Activated naive CD8-positive, alpha-beta T cell treated with anti-CD3 and anti-CD28 coated beads, Interleukin-2, amount 50 U/mL, for 24 hours (primary cell): ENCODE results near the gene SORCS2.

ENCODE experiments used
- ATAC-seq: fragments of 150-1000 bp; cut with Tn5 transposase; one replicate; pipeline ENCODE4 v1.10.0; 2021
- DNase-seq: peaks from one replicate; pipeline ENCODE4 v3.0.0; 2021
- H3K27ac Mint-ChIP-seq: one replicate; pipeline ENCODE4 v1.8.0; 2021; ENCODE audit warnings: mild to moderate bottlenecking, mixed read lengths
- H3K27me3 Mint-ChIP-seq: one replicate; pipeline ENCODE4 v1.8.0; 2021; ENCODE audit warnings: mixed read lengths
- H3K36me3 Mint-ChIP-seq: one replicate; pipeline ENCODE4 v1.8.0; 2021; ENCODE audit warnings: low read depth, mixed read lengths
- H3K4me1 Mint-ChIP-seq: one replicate; pipeline ENCODE4 v1.8.0; 2021; ENCODE audit warnings: mixed read lengths
- H3K4me3 Mint-ChIP-seq: one replicate; pipeline ENCODE4 v1.8.0; 2021; ENCODE audit warnings: mild to moderate bottlenecking, moderate library complexity, mixed read lengths
- H3K9me3 Mint-ChIP-seq: one replicate; pipeline ENCODE4 v1.8.0; 2021; ENCODE audit warnings: mixed read lengths

SORCS2 gene

GRCh38 chr4:7356667-7357310, 164.5 kb downstream of the SORCS2 start:
- Mint-ChIP-seq H3K27ac (no peak overlapping the region), H3K9me3 (no peaks in the 10 kb centered on the region), H3K27me3 (peaks cover 8% of the 10 kb centered on the region), H3K4me3 (no peak overlapping the region), H3K36me3 (no peaks in the 10 kb centered on the region), H3K4me1 (no peaks in the 10 kb centered on the region)
- DNase-seq (no peak), ATAC-seq (no peak)

GRCh38 chr4:7357323-7357722, 165.0 kb downstream of the SORCS2 start:
- H3K27ac Mint-ChIP-seq = no peak overlapping the region
- H3K9me3 Mint-ChIP-seq = no peaks in the 10 kb centered on the region
- H3K4me1 Mint-ChIP-seq = no peaks in the 10 kb centered on the region
- H3K27me3 Mint-ChIP-seq = peaks cover 2% of the 10 kb centered on the region
- no peak overlapping the region for H3K4me3 Mint-ChIP-seq
- H3K36me3 Mint-ChIP-seq = no peaks in the 10 kb centered on the region
- DNase-seq = no peak
- no peak for ATAC-seq

DNA sequence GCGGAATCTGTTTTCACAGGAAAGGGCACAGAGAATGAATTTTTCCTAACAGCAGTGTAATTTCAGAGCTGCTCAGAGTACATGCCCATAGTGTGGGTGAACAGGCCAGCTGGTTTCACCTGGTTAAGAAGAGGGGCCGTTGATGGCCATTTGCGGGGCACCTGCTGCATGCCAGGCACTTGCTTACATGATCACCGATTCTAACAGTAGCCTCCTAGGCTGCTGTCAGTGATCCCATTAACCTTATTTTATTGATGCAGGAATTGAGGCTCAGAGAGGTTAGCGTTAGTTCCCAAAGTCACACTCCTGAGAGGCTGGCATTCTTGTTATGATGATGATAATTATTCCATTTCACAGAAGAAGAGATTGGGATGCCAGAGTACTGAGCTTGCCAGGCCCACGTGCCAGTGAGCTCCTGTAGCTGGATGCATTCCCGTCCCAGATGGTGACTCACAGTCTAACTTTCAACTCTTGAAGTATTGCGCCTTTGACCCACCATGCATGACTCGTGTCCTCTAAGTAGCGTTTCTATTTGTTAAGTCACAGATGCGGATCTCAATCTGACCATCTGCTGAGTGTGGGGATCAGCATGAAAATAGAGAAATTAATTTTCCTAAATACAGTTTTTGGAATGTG, 165.9 kb downstream of the SORCS2 start:
- no peaks in the 10 kb centered on the region for H3K9me3 Mint-ChIP-seq

DNA sequence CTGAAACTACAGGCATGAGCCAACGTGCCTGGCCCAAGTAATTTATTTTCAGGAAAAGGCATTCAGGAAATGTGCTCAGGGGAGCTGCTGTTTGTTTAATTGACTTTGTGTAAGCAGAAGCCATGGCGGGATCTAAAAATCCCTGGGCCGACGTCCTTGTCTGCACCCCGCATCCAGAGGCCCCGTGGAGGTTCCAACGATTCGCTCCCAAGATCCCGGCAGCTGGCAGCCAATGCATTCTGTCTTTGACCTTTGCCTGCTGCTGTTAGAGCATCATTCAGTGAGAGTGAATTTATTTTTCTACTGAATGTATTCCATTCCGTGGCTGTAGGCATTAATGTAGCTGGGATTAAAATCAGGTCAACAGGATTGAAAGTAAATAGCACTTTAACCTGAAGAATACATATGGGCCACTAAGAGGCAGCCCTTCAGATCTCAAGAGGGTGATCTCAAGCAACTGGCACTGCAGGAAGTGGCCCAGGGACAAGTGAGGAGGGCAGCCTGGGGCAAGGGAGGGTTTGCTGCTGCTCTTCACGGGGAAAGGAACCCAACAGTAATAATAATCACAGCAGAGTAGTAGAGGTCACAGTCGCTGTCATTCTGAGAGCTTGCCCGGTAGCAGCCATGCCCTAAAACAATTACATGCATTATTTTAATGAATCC, 167.2 kb downstream of the SORCS2 start:
- Mint-ChIP-seq H3K4me3 (no peak overlapping the region), H3K27ac (no peak overlapping the region), H3K9me3 (peaks cover 4% of the 10 kb centered on the region), H3K36me3 (no peaks in the 10 kb centered on the region), H3K27me3 (no peaks in the 10 kb centered on the region), H3K4me1 (no peaks in the 10 kb centered on the region)
- ATAC-seq = no peak
- DNase-seq = no peak

More for the DNA sequence above, 165.9 kb downstream of the SORCS2 start:
- no peak overlapping the region for H3K4me3 Mint-ChIP-seq
- no peak overlapping the region for H3K27ac Mint-ChIP-seq
- no peaks in the 10 kb centered on the region for H3K36me3 Mint-ChIP-seq
- ATAC-seq (no peak), DNase-seq (no peak)
- no peaks in the 10 kb centered on the region for H3K27me3 Mint-ChIP-seq
- no peaks in the 10 kb centered on the region for H3K4me1 Mint-ChIP-seq

DNA sequence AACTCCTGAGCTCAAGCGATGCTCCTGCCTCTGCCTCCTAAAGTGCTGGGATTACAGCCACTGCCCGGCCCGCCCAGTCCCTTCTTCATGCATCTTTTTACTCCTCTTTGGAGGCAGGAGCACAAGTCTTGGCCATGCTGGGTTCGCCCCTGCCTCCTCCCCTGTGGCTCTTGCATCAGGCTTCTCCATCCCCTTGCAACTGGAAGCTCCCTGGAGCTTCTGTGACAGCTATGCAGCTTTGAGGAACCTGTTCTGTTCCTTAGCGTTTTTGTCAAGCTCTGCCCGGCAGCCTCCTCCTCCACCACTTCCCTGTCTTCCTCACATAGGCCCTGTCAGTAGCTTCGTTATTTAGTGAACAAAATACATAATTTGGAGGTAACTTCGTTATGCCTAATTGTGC, 168.5 kb downstream of the SORCS2 start:
- H3K27me3 Mint-ChIP-seq = no peaks in the 10 kb centered on the region
- H3K9me3 Mint-ChIP-seq = peaks cover 4% of the 10 kb centered on the region
- H3K36me3 Mint-ChIP-seq = no peaks in the 10 kb centered on the region
- DNase-seq = no peak
- no peaks in the 10 kb centered on the region for H3K4me1 Mint-ChIP-seq
- H3K27ac Mint-ChIP-seq = no peak overlapping the region
- no peak overlapping the region for H3K4me3 Mint-ChIP-seq
- ATAC-seq = no peak

DNA sequence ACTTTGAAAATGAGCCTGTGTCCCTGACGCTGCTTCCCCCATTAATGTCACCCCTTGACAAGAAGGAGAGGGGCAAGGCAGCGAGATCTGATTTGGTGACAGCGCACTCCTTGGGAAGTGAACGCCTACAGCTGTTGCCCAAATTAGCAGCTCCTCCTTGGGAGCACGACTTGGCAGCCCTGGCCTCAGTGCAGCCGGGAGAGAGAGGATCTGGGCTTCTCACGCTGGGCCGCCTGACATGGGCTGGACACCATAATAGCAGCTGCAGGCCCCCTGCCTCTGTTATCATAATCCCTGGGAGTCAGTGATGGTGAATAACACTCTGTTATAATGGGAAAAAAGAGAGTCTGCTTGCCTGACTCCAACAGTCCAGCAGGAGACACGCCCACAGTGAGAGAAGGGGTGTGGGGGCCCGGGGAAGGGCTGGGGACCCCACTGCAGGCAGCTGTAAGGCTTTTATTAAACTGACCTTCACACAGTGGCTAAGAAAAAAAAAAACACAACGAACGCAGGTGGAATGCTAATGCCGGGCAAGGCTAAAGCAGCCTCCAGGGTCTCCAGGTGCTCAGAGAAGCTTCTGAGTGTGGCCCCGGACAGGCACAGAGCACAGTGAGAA, 169.1 kb downstream of the SORCS2 start:
- Mint-ChIP-seq H3K4me1 (no peaks in the 10 kb centered on the region), H3K27ac (no peak overlapping the region), H3K4me3 (no peak overlapping the region), H3K36me3 (no peaks in the 10 kb centered on the region), H3K9me3 (peaks cover 4% of the 10 kb centered on the region), H3K27me3 (no peaks in the 10 kb centered on the region)
- DNase-seq (no peak), ATAC-seq (no peak)

- no peaks in the 10 kb centered on the region for H3K36me3 Mint-ChIP-seq
- ATAC-seq (no peak), DNase-seq (no peak)
- H3K27ac Mint-ChIP-seq = no peak overlapping the region
- peaks cover 4% of the 10 kb centered on the region for H3K9me3 Mint-ChIP-seq
- no peak overlapping the region for H3K4me3 Mint-ChIP-seq
- H3K4me1 Mint-ChIP-seq = no peaks in the 10 kb centered on the region
- no peaks in the 10 kb centered on the region for H3K27me3 Mint-ChIP-seq
Observed at GRCh38 chr4:7362341-7362740, 170.0 kb downstream of the SORCS2 start.

DNA sequence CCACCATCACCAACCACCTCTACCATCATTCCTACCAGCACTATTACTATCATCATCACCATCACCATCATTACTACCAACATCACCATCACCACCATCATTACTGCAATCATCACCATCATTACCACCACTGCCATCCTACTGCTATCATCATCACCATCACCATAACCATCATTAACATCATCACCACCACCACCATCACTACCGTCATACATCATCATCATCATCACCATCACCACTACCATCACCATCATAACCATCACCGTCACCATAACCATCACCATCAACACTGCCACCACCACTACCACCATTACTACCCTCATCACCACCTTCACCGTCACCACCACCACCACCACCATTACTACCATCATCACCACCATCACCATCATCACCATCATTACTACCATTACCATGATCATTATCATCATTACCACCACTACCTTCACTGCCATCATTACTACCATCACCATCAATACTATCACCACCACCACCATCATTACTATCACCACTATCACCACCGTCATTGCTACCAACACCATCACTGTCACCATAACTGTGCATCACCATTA, 170.6 kb downstream of the SORCS2 start:
- peaks cover 4% of the 10 kb centered on the region for H3K9me3 Mint-ChIP-seq
- DNase-seq = no peak
- H3K36me3 Mint-ChIP-seq = no peaks in the 10 kb centered on the region
- no peak for ATAC-seq
- no peak overlapping the region for H3K4me3 Mint-ChIP-seq
- H3K27ac Mint-ChIP-seq = no peak overlapping the region
- H3K27me3 Mint-ChIP-seq = no peaks in the 10 kb centered on the region
- H3K4me1 Mint-ChIP-seq = no peaks in the 10 kb centered on the region

DNA sequence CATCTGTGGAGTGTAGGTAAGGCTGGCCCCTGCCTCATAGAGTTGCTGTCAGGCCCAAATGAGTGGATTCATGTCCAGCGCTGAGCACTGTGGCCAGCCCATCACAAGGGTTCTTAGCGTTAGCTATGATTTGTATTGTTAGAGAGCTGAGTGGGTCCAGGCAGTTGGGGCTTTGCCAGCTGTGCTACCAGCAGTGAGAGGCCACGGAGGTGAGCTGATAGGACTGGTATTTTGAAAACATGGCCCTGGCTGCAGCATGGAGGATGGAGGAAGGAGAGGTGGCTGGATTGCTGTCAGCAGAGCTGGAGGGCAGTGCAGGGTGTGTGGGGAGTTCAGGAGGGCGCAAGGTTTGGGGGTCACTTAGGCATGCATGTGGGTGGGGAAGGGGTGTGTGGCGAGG, 172.6 kb downstream of the SORCS2 start:
- H3K27me3 Mint-ChIP-seq = no peaks in the 10 kb centered on the region
- no peaks in the 10 kb centered on the region for H3K4me1 Mint-ChIP-seq
- peaks cover 4% of the 10 kb centered on the region for H3K9me3 Mint-ChIP-seq
- H3K4me3 Mint-ChIP-seq = no peak overlapping the region
- no peaks in the 10 kb centered on the region for H3K36me3 Mint-ChIP-seq
- DNase-seq (no peak), ATAC-seq (no peak)
- no peak overlapping the region for H3K27ac Mint-ChIP-seq

DNA sequence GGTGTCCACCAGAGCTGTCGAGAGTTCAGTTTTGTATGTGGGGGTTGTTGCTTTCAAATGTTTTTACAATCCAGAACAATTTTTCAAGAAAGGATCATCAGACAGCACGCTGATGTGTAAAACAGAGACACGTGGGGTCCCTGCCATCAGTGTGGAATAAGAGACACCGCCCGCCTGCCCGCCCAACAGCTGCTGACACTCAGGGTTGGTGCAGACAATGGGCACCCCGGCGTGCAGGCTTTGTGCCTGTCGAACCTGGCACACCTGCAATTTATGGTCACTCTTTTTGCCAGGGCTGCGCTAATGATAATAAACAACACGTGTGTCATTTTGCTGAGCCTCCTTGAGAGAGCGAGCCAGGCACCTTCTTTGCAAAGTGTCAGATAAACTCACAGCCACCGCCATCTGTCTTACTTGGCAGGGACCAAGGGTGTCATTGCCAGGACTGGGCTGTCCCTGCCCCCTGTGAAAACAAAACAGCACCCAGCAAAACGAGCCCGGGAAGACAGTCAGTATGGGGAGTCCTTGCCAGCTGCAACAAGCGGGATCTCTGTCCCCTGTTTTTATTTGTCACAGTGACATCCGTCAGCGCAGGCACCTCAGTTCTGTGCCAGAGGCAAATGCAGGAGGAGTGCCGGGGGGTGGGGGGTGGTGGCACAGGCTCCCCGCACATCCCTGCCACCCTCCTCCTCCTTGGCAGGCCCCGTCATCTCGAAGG, 173.3 kb downstream of the SORCS2 start:
- no peaks in the 10 kb centered on the region for H3K36me3 Mint-ChIP-seq
- no peak overlapping the region for H3K4me3 Mint-ChIP-seq
- H3K27ac Mint-ChIP-seq = no peak overlapping the region
- H3K27me3 Mint-ChIP-seq = no peaks in the 10 kb centered on the region
- no peak for DNase-seq
- no peaks in the 10 kb centered on the region for H3K4me1 Mint-ChIP-seq
- no peak for ATAC-seq
- H3K9me3 Mint-ChIP-seq = peaks cover 4% of the 10 kb centered on the region

DNA sequence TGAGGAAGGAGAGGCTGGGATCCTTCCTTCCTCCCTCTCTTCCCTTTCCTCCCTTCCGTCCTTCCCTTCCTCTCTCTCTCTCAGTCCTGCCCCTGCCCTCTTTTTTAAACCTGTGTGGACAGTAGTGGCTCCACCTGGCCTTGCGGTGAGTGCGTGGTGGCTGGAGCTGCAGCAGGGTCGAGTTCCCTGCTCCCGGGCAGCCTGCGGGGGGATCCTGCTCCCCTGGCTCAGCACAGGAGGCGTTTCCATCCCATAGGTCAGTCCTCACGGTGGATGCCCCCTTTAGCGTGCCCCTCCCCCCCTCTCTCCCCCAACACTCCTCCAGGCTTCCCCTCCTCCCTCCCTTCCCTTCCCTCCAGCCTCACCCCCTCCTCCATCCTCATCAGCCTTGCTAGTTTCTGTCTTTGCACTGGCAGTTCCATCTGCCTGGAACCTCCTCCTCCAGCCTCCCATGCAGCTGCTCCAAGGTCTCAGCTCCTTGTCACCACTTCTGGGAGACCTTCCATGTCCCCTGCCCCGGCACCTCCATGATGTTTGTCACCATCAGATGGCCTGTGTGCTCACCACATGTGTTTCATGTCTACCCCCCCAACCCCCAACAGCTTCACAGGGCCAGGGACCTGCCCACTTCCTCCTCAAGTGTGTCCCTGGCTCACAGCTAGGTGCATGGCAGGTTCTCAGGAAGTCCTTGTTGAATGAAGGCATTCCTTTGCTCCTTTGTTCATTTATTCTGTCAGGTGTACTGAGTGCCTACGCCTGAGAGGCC, 174.0 kb downstream of the SORCS2 start:
- DNase-seq (no peak), ATAC-seq (no peak)
- H3K9me3 Mint-ChIP-seq = peaks cover 4% of the 10 kb centered on the region
- no peak overlapping the region for H3K27ac Mint-ChIP-seq
- no peaks in the 10 kb centered on the region for H3K4me1 Mint-ChIP-seq
- no peaks in the 10 kb centered on the region for H3K27me3 Mint-ChIP-seq
- no peaks in the 10 kb centered on the region for H3K36me3 Mint-ChIP-seq
- H3K4me3 Mint-ChIP-seq = no peak overlapping the region

GRCh38 chr4:7366954-7367353, 174.6 kb downstream of the SORCS2 start:
- H3K9me3 Mint-ChIP-seq = peaks cover 4% of the 10 kb centered on the region

GRCh38 chr4:7367406-7367805, 175.1 kb downstream of the SORCS2 start:
- Mint-ChIP-seq H3K4me1 (no peaks in the 10 kb centered on the region), H3K4me3 (no peak overlapping the region), H3K27ac (no peak overlapping the region), H3K36me3 (no peaks in the 10 kb centered on the region), H3K27me3 (no peaks in the 10 kb centered on the region), H3K9me3 (peaks cover 4% of the 10 kb centered on the region)
- ATAC-seq (no peak), DNase-seq (no peak)

More at GRCh38 chr4:7366954-7367353, 174.6 kb downstream of the SORCS2 start:
- ATAC-seq (no peak), DNase-seq (no peak)
- Mint-ChIP-seq H3K27me3 (no peaks in the 10 kb centered on the region), H3K4me3 (no peak overlapping the region), H3K36me3 (no peaks in the 10 kb centered on the region), H3K27ac (no peak overlapping the region), H3K4me1 (no peaks in the 10 kb centered on the region)

- Mint-ChIP-seq H3K27ac (no peak overlapping the region), H3K36me3 (no peaks in the 10 kb centered on the region), H3K4me3 (no peak overlapping the region), H3K27me3 (no peaks in the 10 kb centered on the region), H3K9me3 (peaks cover 4% of the 10 kb centered on the region), H3K4me1 (no peaks in the 10 kb centered on the region)
- DNase-seq (no peak), ATAC-seq (no peak)
Observed at GRCh38 chr4:7367864-7368277, 175.5 kb downstream of the SORCS2 start.
